Measurements from ENCODE around the gene LYRM4.

LYRM4 gene

GRCh38 chr6:5260661-5261544 is at the start of gene LYRM4, which contains the start of gene FARS2:
Gene LYRM4 (minus strand): TSS chr6:5260950. CDS start chr6:5260733, 217 bp downstream.
Gene FARS2 (plus strand): TSS chr6:5261513.
- peak; percentile 84 for DNase-seq (ENCODE audit: low read depth)

GRCh38 chr6:5308066-5308465 is 47.3 kb upstream of the LYRM4 start:
- no peak for DNase-seq (ENCODE audit: low read depth)

- no peak for DNase-seq (ENCODE audit: low read depth)
These were observed 46.3 kb upstream of the LYRM4 start for GRCh38 chr6:5307058-5307457.

- DNase-seq (ENCODE audit: low read depth), result no peak
These were observed 45.3 kb upstream of the LYRM4 start for GRCh38 chr6:5305968-5306626.

DNA sequence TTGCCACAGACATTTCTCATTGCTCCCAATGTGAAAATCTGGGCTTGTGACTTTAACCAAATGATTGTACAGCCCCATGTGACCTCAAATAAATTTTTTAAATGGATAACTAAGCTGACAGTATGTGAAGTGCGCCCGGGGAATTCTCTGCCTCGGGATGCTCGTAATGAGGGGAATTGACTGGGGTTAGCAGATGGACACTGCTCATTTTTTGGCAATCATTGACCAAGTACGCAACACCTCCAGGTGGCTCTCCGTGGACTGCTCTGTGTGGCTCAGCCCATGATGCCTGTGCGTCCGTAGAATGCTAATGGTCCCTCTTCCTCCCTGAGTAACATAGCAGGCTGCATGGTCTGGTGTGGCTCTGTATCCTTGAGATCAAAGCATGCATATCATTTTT is 42.9 kb upstream of the LYRM4 start:
- no peak for DNase-seq (ENCODE audit: low read depth)

DNA sequence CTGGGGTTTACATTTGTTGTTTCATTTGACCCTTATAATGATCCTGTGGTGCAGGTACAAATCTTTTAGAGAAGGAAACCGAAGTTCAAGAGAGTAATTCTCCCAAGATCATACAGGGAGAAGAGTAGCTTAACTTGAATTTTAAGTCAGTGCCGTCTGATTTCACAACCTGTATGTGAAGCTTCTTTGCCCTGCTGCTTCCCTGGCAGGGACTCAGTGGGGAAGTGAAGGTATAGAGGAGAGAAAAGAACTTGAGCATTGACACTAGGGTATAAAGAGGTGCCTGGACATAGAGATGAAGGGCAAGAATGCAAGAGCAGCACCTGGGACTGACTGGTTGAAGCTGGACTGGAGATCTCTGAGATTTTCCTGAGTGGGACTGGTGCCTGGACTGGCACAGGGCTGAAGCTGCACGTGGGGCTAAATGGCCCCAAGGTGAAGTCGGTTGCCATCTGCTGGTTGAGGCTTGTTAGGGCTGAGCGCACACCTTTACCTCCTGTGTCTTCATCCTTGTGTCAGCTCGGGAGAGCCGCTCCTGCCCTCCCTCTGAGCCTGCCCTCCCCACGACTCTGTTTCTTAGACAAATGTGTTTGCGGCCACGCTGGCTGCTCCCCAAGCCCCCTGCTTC is 42.4 kb upstream of the LYRM4 start:
- DNase-seq (ENCODE audit: low read depth), result peak; percentile 15

GRCh38 chr6:5302220-5302946 is 41.6 kb upstream of the LYRM4 start:
- DNase-seq (ENCODE audit: low read depth), result no peak

DNA sequence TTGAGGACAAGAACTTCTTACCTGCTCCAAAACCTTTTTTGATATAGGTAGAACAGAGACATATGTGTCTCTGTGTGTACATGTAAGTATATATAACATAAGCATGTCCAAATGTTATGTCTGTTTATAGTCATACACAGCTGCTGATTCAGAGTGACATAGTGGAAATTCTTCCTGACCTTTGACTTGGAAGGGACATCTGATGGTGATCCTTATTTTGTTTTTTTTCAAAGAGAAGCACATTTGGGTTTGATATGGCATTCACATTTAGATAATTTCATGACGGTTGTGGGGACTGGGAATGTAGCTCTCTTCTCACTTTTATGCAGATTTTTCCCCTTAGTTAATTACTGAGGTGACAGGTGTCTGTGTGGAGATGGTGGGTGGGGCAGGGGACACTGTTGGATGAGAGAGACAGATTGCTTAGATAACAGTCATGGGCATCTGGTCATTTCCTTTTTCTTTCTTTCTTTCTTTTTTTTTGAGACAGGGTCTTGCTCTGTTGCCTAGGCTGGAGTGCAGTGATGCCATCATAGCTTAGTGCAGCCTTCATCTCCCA is 39.5 kb upstream of the LYRM4 start:
- DNase-seq (ENCODE audit: low read depth), result no peak

GRCh38 chr6:5295623-5296022 is 34.9 kb upstream of the LYRM4 start:
- DNase-seq (ENCODE audit: low read depth), result no peak

DNA sequence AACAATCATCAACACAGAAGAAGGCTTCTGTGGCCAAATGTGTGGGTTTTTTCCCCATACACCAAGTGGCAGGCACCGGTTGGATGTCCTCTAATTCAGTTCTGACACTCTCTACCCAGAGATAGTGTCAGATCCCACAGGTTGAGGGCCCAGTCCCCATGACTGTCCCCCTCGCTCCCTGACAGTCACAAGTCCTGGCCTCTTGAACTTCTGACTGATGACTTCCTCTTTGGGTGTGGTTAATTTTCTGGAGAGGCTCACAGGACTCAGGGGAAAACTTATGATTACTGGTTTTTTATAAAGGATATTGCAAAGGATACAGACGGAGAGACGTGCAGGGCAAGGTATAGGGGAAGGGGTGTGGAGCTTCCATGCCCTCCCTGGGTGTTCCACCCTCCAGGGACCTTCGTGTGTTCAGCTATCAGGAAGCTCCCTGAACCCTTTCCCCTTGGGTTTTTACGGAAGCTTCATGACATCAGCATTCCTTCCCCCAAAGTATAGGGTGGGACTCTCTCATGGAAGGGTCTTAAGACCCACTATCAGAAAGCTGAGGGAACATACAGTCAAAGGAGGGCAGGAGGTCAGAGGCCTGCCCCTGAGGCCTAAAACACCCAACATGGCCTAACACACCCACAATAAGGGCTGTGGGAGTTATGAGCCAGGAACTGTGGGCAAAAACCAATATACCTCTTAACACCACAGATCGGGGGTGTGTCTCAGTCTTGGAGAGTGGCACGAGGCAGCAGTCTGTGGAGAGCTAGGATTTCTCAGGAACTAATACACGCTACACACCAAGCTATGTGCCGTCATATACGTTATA is 33.9 kb upstream of the LYRM4 start:
- DNase-seq (ENCODE audit: low read depth), result no peak

- no peak for DNase-seq (ENCODE audit: low read depth)
These were observed 32.9 kb upstream of the LYRM4 start for GRCh38 chr6:5293692-5294091.

GRCh38 chr6:5292154-5292553 is 31.4 kb upstream of the LYRM4 start:
- no peak for DNase-seq (ENCODE audit: low read depth)

DNA sequence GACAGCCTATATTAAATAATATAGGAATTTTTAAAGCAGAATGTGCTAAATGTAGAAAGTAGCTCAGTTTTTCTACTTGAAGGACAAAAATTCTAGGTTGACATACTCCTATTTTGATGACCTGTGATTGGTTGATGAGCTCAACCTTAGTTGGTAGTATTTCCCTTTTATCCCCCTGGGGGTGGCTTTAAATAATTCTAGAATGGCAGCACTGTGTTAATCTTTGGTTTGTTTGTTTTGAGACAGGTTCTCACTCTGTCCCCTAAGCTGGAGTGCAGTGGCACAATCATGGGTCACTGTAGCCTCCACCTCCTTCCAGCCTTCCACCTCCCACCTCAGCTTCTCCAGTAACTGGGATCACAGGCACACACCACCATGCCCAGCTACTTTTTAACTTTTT is 29.8 kb upstream of the LYRM4 start:
- DNase-seq (ENCODE audit: low read depth), result no peak

DNA sequence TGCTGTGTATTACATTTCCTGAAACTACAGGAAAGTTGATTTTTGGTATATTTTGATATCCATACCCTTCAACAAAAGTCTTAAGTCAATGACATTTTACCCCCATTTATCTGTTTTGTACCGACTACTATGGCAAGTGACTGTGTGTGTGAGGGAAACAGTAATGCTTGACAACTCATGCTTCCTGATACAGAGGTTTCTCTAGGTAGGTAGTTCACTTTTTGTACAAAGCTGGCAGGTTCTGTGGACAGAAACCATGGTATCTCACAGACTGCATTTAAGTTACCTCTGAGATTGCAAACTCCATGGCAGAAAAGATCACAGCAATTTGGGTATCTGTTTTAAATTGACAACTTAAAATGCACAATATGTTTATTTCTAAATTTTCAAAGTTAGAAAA is 29.3 kb upstream of the LYRM4 start:
- no peak for DNase-seq (ENCODE audit: low read depth)

DNA sequence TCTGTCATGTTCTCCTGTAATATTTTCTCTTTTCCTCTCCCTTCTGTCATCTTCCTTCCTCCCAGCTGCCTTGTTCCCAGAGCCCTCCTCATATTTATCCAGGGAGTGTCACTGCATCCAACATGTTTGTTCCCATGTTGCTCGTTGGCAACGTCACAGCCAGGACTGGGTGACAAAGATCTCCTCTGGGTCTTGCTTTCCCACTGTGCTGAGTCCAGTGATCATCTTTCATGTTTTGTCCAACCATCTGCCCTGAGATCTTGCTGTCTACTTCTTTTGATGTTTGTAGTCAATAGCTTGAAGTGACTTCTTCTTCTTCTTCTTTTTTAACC is 27.2 kb upstream of the LYRM4 start:
- no peak for DNase-seq (ENCODE audit: low read depth)

GRCh38 chr6:5287205-5287965 is 26.6 kb upstream of the LYRM4 start:
- no peak for DNase-seq (ENCODE audit: low read depth)

DNA sequence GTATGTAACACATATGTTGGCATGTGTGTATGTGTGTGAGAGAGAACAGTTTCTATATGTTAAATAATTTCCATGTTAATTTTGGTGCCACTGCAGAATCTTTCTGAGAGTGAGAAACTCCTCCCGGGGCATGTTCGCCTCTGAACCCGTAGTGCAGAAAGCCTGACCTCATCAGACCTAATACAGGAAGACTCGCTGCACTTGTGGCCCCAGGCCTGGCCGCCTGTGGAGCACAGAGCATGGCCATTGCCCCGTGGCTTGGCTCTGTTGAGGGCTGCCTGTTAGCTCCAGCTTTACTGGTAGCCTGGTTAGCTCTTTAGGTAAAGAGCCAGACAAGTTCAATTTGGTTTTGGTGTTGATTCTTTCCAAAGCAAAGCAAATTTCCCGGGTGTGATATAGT is 26.0 kb upstream of the LYRM4 start:
- DNase-seq (ENCODE audit: low read depth), result no peak

- no peak for DNase-seq (ENCODE audit: low read depth)
These were observed 24.8 kb upstream of the LYRM4 start for GRCh38 chr6:5285526-5285925.

DNA sequence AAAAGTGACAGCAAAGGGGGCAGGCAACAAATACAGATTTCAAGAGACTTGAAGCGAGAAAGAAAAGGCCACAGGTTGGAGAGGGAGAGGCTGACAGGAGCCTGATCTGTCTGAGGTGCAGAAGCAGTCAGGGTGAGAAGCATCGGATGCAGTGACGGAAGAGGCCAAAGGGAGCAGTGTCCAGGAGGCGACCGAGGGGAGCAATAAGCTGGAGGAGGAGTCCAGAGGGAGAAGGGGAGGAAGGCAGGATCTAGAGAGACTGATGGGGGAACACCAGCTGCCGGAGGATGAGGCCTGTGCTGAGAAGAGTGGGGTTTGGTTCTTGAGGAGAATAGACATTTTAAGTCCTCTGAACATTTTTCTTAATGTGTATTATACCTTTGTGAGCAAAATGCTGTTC is 24.3 kb upstream of the LYRM4 start:
- no peak for DNase-seq (ENCODE audit: low read depth)

DNA sequence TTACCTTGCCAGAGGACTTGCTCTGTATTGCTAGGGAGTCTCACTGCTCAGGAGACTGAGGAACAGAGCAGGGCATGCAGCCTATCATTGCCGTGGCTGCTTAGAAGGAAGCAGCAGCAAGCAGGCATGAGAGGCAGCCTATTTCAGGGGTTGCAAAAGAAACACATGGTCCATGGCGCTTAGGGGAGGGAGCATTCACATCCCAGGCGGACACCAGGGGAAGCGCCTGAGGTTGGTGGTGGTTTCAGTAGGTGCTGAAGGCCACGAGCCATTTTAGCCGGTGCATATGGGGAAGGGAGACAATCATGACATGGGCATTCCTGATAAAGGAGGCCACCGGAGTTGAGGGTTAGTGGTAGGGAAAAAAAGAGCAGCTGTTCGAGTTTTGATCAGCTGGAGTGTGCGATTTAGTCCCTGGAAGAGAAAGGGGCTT is 21.5 kb upstream of the LYRM4 start:
- no peak for DNase-seq (ENCODE audit: low read depth)

All from stimulated activated CD8-positive, alpha-beta memory T cell treated with anti-CD3 and anti-CD28 coated beads, Interleukin-15, amount 100 ng/mL, for 1 hour (primary cell).